HG02973 (cell line): ENCODE measurements around the gene LTBP1.
"Not testable (repeated sequence)": the region's sequence is repeated elsewhere in the genome, so short reads cannot be mapped to it uniquely, and the experiment has no call there.

Source experiments
- ATAC-seq: cut with Tn5 transposase; IDR thresholded peaks from one replicate; pipeline ENCODE4 v1.9.1; 2021; ENCODE audit warnings: moderate library complexity; ENCODE audit not compliant: unreplicated experiment

Gene LTBP1

GRCh38 chr2:33033606-33034081, 86.9 kb downstream of the LTBP1 start:
- no peak for ATAC-seq

GRCh38 chr2:33034784-33035183, 88.0 kb downstream of the LTBP1 start:
- ATAC-seq = no peak

- no peak for ATAC-seq
These were observed 91.5 kb downstream of the LTBP1 start for GRCh38 chr2:33038230-33038629.

GRCh38 chr2:33038799-33039198, 92.0 kb downstream of the LTBP1 start:
- no peak for ATAC-seq

- no peak for ATAC-seq
These were observed 93.8 kb downstream of the LTBP1 start for GRCh38 chr2:33040541-33040940.

- no peak for ATAC-seq
These were observed 95.5 kb downstream of the LTBP1 start for GRCh38 chr2:33042265-33042664.

GRCh38 chr2:33042819-33043218, 96.1 kb downstream of the LTBP1 start:
- no peak for ATAC-seq

GRCh38 chr2:33047939-33048338, 101.2 kb downstream of the LTBP1 start:
- ATAC-seq = no peak

- ATAC-seq = no peak
These were observed 105.0 kb downstream of the LTBP1 start for GRCh38 chr2:33051586-33052360.

- no peak for ATAC-seq
These were observed 105.6 kb downstream of the LTBP1 start for GRCh38 chr2:33052361-33052735.

- ATAC-seq = not testable (repeated sequence)
These were observed 106.0 kb downstream of the LTBP1 start for GRCh38 chr2:33052795-33053194.

GRCh38 chr2:33056170-33056569, 109.4 kb downstream of the LTBP1 start:
- no peak for ATAC-seq

GRCh38 chr2:33057307-33058028, 110.7 kb downstream of the LTBP1 start:
- not testable (repeated sequence) for ATAC-seq

- ATAC-seq = no peak
These were observed 112.1 kb downstream of the LTBP1 start for GRCh38 chr2:33058716-33059470.

GRCh38 chr2:33059471-33060156, 112.9 kb downstream of the LTBP1 start:
- ATAC-seq = no peak

GRCh38 chr2:33060405-33060804, 113.7 kb downstream of the LTBP1 start:
- no peak for ATAC-seq

GRCh38 chr2:33062665-33063250, 116.0 kb downstream of the LTBP1 start:
- ATAC-seq = no peak

- ATAC-seq = no peak
These were observed 117.6 kb downstream of the LTBP1 start for GRCh38 chr2:33064349-33064801.

GRCh38 chr2:33067598-33067997, 120.8 kb downstream of the LTBP1 start:
- no peak for ATAC-seq

- no peak for ATAC-seq
These were observed 121.5 kb downstream of the LTBP1 start for GRCh38 chr2:33068261-33068660.
